HG03280 (cell line): ENCODE data around the gene PTDSS2.

Experiments used
- ATAC-seq: cut with Tn5 transposase; IDR thresholded peaks from one replicate; pipeline ENCODE4 v1.9.1; 2021; ENCODE audit warnings: mild to moderate bottlenecking, moderate library complexity; ENCODE audit not compliant: unreplicated experiment

PTDSS2 gene

GRCh38 chr11:538431-539051, 88.5 kb downstream of the PTDSS2 start:
- no peak for ATAC-seq

- ATAC-seq, result no peak
Observed at GRCh38 chr11:539971-540481, 89.9 kb downstream of the PTDSS2 start.
